T-helper 9 cell (primary cell): ENCODE measurements around the gene CLHC1.
"Not testable (repeated sequence)": the region's sequence is repeated elsewhere in the genome, so short reads cannot be mapped to it uniquely, and the experiment has no call there.

Experiments
- DNase-seq: peaks from one replicate; pipeline ENCODE4 v3.0.0-alpha.2; 2020

Gene CLHC1

DNA sequence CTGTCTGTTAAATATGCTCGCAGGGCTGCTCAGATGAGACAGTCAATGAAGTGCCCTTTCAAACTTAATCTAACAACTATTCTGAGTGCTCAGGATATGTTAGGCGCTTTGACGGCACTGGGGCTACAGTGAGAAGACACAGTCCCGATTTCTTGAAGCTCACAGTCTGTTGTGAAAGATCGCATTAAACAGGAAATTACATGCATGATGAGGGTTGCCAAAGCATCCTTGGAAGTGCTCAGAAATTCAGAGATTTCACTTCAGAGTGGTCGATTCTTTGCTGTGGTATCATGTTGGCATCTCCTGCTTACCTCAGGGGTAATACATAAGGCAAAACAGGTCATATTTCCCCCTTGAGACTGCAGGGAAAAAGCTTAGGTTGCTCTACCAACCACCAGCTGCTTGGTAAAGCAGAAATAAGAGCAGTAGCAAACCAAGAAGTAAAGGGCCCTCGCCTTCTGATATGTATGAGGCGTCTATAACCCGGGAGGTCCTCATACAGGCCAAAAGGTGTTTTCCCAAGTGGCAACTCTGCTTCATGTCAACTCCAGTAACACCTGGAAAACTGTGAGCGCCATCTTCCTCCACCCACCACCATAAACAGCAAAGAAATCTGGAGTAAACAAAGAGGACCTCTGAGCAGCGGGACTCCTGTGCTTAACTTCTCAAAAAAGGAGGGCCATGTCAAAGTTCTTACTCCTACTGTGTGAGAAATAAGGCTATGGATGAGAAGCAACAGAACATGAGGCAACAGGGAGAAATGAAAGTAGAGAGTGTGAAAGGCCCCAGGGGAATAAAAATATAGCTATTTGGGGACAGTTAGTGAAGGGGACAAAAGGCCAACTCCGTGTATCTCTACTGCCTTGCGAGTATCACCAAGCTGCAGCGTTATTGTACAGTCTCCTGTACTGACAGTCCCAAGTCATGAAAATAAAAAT, 79.3 kb downstream of the CLHC1 start:
- no peak for DNase-seq

DNA sequence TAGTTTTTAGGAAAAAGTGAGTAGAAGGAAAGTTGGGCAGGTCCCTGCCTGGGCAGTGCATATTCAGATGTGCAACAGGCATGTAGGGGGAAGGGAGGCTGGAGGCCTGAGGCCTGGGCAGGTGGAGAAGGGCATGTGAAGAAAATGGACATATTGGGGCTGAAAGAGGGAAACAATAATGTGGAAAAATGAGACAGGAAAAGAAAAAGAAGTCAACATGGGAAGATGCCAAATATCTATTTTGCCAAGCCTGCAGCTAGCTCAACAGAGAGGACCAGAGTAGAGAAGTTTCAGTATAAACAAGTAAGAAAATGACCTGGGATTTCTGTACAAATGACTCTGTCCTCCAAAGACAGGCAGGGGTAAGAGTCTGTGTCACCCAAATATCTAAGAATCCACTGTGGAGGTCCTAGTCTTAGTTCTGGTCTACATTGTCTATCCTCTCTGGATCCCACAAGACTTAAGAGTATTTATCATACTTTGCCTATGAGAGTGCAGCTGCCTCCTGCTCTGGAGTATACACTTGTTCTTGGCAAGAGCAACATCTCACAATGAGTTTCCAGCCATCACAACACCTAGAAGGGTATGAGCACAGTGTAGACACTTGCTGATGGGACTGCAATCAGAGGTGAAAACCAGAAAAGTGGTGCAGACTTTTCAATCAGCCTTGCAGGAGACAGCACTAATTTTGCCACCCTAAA, 80.2 kb downstream of the CLHC1 start:
- DNase-seq = no peak

DNA sequence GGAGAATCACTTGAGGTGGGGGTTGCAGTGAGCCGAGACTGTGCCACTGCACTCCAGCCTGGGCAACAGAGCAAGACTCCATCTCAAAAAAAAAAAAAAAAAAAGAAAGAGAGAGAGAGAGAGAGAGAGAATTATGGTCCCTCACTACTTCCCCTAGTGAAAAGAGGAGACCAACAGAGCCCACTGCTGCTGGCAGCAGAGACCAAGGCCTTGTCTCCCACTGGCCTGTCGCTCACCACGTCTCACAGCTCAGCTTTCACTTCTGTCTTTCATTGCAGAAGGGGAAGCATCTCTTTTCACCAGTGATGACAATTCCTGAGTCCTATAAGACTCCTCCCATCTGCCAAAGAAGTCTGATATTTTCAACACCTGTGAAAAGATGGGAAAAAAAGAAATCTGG, 81.3 kb downstream of the CLHC1 start:
- no peak for DNase-seq

DNA sequence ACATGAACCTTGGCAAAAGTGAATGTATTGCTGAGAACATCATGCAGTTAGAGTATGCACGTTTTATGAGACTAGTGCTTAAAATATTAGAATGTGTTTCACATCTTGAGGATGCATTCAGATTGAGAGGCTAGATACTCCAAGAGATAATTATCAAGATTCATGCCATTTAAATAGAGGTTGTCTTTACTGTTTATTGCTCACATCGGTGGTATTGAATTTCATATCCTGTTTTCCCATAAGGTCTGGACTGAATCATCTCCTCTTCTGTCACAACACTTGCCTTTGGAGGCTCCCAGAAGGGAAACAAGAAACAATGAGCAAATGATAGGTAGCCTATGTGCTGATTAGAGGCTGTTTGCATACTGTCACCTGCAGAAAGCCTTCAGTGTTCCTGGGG, 83.8 kb downstream of the CLHC1 start:
- DNase-seq = no peak

DNA sequence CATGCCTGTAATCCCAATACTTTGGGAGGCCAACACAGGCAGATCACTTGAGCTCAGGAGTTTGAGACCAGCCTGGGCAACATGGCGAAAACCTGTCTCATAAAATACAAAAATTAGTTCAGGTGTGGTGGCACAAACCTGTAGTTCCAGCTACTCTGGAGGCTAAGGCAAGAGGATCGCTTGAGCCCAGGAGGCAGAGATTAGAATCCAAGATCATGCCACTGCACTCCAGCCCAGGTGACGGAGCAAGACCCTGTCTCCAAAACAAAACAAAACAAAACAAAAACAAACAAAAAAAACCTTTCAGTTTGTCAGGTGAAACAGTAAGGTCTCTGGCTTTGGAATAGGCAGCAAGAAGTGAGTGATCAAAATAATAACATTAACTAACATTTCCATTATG, 84.6 kb downstream of the CLHC1 start:
- DNase-seq = no peak

DNA sequence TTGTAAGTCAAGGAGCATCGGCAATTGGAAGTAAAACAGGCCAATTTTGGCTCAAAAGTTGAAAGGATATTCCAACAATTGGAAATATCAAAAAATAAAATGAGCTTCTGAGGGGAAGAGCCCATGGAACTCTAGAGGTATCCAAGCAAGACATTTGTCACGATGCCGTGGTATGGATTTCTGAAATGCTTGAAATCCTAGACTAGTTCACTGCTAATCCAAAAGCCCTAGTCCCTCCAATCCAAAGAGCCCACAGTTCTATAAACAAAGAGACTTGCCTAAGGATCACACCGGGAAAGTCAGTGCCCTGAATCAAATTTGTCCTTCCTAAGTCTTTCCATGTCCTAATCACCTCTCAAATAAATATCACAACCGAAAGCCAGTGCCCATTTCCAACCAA, 85.1 kb downstream of the CLHC1 start:
- DNase-seq = no peak

DNA sequence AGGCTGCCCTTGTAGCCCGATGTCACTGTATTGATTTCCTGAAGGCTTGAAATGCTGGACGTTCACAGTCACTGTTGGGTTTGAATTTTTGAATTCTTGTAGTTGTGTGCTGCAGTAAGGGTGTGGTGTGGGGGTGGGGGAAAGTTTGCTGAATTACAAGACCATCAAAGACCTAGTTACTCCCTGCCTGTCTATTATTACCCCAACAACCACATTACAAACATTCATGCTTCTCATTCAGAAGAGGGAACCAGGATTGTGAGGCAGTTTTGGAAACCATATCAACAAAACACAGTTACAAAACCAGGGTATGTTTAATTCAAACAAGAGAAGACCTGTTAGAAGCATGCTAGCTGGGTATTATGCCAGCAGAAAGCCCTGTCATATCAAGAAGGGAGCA, 85.8 kb downstream of the CLHC1 start:
- no peak for DNase-seq

DNA sequence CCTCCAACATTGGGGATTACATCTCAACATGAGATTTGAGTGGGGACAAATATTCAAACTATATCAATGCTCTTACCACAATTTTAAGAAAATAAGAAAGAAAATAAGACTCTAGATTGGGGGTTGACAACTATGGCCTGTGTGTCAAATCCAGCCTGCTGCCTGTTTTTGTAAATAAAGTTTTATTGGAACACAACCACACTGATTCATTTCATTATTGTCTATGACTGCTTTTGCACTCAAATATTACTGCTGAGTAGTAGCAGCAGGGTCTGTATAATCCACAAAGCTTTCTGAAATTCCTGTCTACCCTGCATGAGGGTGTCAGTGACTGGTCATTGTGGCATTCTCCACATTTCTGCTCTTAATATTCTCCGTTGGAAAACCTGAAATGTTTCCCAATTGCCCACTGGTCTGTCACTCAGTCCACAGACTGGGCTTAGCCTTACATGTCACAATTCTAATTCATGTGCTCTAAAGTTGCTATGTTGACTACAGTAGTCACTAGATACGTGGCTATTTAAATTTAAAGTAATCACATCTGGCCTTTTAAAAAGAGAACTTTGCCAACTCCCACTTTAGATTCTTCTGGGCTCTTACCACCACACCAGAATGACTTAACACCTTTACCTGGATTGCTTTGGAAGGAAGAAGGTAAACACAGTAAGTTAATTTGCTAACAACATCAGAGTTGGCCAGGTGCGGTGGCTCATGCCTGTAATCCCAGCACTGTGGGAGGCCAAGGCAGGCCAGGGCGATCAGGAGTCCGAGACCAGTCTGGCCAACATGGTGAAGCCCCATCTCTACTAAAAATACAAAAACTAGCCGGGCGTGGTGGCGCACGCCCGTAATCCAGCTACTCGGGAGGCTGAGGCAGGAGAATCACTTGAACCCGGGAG, 86.9 kb downstream of the CLHC1 start:
- DNase-seq = no peak

DNA sequence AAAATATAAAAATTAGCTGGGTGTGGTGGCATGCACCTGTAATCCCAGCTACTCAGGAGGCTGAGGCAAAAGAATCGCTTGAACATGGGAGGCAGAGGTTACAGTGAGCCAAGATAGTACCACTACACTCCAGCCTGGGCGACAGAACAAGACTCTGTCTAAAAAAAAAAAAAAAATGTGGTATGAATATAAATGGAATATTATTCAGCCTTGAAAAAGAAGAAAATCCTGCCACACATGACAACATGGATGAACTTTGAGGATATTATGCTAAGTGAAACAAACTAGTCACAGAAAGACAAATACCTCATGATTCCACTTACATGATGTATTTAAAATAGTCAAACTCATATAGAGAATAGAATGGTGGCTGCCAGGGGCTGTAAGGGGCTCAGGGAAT, 88.4 kb downstream of the CLHC1 start:
- not testable (repeated sequence) for DNase-seq

DNA sequence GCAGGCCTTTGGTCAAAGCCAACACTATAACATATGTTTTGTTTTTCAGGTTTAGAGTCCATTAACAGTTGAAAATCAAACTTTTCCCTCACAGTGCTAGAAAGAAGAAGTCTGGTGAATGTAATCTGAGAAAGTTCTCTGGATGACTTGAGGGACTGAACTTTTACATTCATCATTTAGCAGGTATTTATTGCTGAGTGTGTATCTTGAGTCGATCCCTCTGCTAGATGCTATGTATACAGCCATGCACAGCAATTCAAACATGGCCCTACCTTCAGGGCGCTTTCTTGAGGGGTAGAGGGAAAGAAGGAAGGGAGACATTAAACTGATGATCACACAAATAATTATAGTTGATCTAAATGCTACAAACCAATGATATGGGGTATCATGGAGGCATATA, 89.6 kb downstream of the CLHC1 start:
- no peak for DNase-seq

DNA sequence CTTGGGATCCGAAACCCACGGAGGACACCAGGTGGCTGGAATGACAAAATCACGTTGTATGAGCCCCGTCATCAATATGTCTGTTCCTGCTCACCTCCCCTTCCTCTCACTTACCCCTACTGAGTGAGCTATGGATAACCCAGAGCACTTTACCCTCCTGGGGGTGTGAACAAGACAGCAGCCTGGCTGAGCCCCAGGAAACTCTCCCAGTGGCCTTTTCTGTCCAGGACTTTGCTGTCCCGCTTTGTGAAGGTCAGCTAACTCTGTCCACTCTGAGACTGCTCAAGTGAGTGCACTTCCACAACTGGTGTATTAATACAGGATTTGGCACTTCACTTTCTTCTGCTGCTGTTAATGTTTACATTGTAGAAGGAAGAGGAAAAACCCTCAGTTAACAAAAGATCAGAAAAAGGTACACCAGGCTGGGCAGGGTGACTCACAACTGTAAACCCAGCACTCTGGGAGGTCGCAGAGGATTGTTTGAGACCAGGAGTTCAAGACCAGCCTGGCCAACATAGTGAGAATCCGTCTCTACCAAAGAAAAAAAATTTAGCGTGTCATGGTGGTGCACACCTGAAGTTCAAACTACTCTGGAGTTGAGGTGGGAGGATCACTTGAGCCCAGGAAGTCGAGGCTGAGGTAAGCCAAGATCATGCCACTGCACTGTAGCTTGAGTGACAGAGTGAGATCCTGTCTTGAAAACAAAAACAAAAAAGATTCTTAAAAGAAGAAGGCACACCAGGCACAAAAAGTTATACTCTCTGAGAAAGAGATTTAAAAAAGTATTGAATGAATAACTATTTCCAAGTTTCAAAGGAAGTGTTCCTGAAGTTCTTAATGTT, 90.3 kb downstream of the CLHC1 start:
- no peak for DNase-seq

DNA sequence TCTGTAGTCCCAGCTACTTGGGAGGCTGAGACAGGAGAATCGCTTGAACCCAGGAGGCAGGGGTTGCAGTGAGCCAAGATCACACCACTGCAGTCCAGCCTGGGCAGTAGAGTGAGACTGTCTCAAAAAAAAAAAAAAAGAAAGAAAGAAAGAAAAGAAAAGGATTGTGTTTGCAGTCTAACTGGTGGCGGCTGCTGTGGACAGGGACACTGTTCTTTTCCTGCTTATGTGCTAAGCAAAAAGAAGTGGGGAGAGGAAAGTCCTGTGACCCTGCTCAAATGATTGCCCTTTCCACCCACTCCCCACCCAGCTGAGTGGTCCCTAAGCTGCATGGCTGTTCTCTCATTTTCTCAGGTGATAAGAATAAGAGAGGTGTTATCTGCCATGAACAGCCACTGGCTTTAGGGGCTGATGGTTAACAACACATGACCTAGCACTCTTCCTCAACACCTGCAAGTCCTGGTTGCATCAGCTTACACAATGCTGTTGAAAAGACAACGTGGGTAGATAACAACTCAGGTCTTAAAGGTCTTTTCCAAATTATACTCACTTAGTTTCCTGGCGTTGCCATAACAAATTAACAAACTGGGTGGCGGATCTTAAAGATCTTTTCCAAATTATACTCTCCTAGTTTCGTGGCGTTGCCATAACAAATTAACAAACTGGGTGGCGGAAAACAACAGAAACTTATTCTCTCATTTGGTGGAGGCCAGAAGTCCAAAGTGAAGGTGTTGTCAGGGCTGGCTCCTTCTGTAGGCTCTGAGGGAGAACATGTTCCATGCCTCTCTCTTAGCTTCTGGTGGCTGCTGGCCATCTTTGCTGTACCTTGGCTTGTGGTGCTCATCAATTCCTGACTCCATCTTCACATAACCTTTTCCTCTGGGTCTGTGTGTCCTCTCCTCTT, 91.5 kb downstream of the CLHC1 start:
- no peak for DNase-seq

DNA sequence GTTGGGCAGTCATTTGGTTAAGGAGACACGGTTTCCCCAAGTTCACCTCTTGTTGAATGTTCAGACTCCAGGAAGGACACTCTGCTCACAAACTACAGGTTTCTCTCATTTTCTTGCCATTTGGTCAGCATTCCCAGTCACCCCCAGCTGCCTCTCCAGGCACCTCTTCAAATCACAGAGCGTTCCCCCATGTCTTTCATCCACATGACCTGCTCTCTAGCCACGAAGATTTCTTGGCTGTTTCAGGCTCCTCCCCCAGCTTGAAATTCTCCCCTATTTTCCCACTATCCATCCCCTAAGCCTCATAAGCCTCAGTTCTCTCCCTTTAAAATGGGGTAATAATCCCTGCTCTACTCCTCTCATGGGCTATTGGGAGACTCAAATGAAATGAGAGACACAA, 92.8 kb downstream of the CLHC1 start:
- no peak for DNase-seq

DNA sequence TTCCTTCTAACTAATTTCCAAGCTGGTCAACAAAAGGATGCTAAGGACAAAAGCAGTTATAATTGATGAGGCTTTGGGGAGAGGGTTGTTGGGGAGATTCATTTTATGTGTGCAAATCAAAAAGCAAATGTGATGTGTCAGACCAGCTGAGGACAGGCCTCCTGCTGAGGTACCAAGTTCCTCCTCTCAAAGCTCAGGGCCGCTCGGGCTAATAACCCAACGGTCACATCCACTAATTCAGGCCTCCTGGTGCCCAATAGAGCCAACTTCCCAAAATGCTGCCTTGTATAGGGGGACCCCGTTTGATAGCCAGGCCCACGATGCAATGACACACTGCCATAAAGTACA, 93.2 kb downstream of the CLHC1 start:
- DNase-seq = no peak

DNA sequence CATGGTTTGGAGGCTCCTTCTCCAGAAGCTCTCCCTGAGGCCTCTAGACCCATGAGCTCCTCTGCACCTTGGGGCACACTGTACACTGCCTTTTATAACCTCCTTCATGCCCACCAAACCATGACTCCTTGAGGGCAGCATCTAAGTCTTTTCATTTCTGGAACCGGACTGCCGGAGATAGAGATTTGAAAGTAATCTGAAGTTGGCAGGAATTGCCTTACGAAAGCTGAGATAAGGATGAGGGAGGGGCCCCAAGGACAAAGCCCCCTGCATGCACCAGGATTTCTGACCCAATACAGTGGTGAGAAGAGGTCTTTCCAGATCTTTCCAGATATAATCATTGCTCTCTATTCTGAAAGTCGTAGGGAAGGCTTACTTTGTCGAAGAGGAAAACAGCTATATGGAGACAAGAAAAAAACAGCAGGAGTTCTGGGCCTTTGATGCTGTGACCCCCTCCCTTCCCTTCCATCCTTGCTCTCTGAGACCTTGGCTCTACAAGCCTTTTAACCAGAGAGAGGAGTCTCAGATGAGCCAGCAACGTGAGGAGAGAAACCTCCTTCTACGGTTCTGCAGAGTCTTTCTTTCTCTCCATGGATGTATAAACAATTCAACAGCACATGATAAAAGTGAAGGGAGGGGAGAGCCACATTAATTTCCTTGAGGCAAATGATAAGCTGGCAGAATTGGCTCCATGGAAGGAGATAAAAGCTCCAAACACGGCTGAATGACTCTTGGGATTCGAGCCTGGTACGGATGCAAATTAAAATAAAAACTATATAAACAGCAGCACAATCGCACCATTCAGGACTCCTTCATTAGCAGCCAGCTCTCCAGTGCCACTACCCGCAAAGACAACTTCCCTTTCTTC, 93.8 kb downstream of the CLHC1 start:
- no peak for DNase-seq

DNA sequence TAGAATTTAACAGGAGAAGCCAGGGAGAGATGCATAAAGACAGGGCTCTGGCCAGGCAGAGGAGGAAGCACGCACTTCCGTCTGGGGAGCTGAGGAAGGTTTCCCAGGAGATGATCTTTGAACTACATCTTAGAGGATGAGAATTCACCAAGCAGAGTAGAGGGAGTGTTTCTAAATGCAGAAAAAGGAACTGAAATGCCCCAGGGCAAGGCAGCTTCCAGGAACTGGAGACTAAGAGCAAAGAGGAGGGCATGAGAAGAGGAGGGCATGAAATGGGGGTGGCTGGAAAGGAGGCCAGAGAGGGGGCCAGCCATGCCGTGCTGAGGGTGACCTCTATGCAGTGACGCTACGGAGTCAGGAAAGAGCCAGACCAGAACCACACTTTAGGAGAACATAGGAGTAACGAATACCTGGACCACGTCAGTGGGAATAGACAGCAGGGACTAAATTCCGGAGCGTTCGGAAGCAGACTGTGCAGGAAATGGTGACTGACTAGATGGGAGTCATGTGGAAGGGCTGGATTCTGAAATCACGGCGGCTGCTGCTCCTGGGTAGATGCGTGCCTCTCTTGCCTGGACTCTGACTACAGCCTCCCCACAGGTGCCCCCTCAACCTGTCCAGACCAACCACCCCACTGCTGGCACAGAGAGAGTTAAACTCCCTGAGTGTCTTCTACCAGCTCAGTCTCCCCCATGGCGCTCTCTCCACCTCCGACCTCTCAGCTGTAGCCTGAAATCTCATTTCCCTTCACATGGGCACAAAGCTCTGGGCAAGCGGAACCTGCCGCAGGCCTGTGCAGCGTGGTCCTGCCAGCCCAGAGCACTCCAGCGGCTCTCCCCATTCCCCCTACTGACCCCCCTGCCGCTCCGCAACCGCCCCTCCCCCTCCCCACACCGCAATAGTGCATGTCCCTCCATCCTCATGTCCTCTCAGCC, 94.8 kb downstream of the CLHC1 start:
- no peak for DNase-seq

DNA sequence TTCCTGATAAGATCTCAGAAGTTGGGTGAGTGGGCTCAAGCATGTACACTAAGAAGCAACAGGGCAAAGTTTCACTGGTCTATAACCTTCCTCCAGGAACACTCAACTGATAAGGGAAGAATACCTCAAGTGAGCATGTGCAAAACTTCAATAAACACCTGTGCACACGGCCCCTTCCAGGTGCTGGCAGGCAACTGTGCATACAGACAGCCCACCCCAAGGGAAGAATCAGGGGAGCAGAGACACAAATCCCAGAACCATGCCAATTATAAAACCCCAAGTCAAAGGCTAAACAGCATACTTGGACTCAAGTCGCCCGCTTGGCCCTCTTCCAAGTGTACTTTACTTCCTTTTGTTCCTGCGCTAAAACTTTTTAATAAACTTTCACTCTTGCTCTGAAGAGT, 96.0 kb downstream of the CLHC1 start:
- DNase-seq = no peak

DNA sequence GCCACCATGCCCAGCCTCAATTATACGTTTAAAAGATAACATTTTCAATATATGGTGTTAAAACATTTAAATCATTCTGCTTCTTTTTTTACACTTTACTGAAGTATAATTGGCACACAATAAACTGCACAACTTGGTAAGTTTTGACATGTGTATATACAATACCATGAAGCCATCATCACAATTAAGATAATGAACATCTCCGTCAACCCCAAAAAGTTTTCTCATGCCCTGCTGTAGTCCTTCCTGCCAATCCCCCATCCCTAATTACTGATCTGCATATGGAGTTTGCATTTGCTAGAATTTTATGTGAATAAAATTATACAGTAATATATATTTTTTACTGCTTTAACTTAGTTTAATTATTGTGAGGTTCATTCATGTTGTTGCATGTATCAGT, 96.6 kb downstream of the CLHC1 start:
- no peak for DNase-seq

DNA sequence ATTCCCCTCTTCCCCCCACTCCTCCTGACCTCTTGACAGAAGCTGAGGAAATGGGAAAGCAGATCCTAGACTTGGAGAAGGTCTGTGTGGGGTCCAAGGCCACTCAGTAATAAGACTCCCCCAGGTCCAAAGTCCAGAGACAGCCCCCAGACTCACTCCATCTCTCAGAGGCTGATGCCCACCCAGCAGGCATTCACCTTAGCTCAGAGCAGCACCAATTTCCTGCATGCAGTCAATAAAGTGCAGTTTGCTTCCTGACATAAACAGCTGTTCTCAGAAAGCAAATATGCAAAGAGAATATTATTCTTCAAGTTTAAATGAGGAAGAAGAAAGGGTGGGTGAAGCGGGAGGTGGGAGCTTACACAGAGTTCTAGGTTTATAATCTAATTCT, 97.8 kb downstream of the CLHC1 start:
- DNase-seq = no peak
